K562 (cell line): ENCODE measurements around the gene EID2. TPM values are rescaled to one million over a fixed set of nuclear protein-coding genes. Genes with fewer than 3 reads are reported as not detected.

Source experiments
- ATAC-seq: fragments of 200-7000 bp; cut with Tn5 transposase; 3 replicates; pipeline ENCODE4 v1.9.1; 2020; ENCODE audit warnings: moderate library complexity
- BruUV-seq: library from RNA; stranded (reverse); fragments of 400-500 nt; replicated peaks from 2 replicates; lab custom pipeline; 2021; lab: Mats Ljungman, UMichigan
- CTCF ChIA-PET: fragments of 300-600 bp; formaldehyde crosslinking; extraction: SDS; loops from one replicate; lab custom pipeline; 2021; ENCODE audit warnings: low intra/inter-chr PET ratio; lab: Yijun Ruan, JAX
- POLR2A ChIA-PET: fragments of 300-600, 350-650 bp; sonication (Branson Sonifier 250); formaldehyde crosslinking; extraction: SDS; loops from one replicate; lab custom pipeline; 2021; ENCODE audit warnings: antibody characterized with exemption, inconsistent platforms; lab: Yijun Ruan, JAX
- DNase-seq, 4 experiments: peaks; one replicate each; pipeline versions ENCODE4 v3.0.0 to v3.0.0-alpha.2; 2011 to 2018; ENCODE audit warnings: low spot score in 3 of 4, mixed read lengths in 3 of 4; ENCODE audit errors: extremely low read depth in 1 of 4
- FAIRE-seq: peaks from 2 replicates; lab custom pipeline; 2011; peaks lifted over from hg19 to GRCh38; lab: Jason Lieb, UNC
- H2AFZ ChIP-seq: 2 replicates; pipeline ENCODE4 v1.6.0; 2011; ENCODE audit warnings: low read depth, low read length, control low read depth, inconsistent platforms
- H3K27ac ChIP-seq: fragments of 200-600 bp; 3 replicates; pipeline ENCODE4 v1.8.0; 2011; ENCODE audit warnings: low read depth, mild to moderate bottlenecking, control low read depth, inconsistent platforms, low read length, moderate library complexity, mixed read lengths; ENCODE audit errors: extremely low read depth
- H3K27me3 ChIP-seq, 2 experiments: fragments of 300-600 bp in 1 of 2; 2 replicates in 1 of 2; 3 replicates in 1 of 2; pipeline versions ENCODE4 v1.6.0 to v1.8.0; 2011; ENCODE audit warnings: inconsistent platforms in 2 of 2, low read length in 2 of 2, mild to moderate bottlenecking in 1 of 2, mixed read lengths in 1 of 2, moderate library complexity in 1 of 2; ENCODE audit not compliant: control insufficient read depth in 2 of 2, insufficient read depth in 2 of 2
- H3K36me3 ChIP-seq: fragments of 300-600 bp; 3 replicates; pipeline ENCODE4 v1.8.0; 2011; ENCODE audit warnings: mild to moderate bottlenecking, low read length, inconsistent platforms; ENCODE audit not compliant: control insufficient read depth, insufficient read depth
- H3K4me1 ChIP-seq, 2 experiments: fragments of 200-600 bp in 1 of 2; replicated peaks in 1 of 2; 2 replicates in 1 of 2; 3 replicates in 1 of 2; pipeline versions ENCODE4 v1.5.1 to v1.8.0; 2011; ENCODE audit warnings: inconsistent platforms in 2 of 2, low read length in 2 of 2, mild to moderate bottlenecking in 1 of 2, mixed read lengths in 1 of 2, moderate library complexity in 1 of 2; ENCODE audit not compliant: control insufficient read depth in 2 of 2, insufficient read depth in 2 of 2
- H3K4me2 ChIP-seq: 2 replicates; pipeline ENCODE4 v1.6.1; 2011; ENCODE audit warnings: low read length, control low read depth, inconsistent platforms, mixed read lengths; ENCODE audit not compliant: insufficient read depth
- H3K4me3 ChIP-seq: fragments of 200-600 bp; sonication (generic), shearing (Covaris generic); 2 replicates; pipeline ENCODE4 v1.5.1; 2016; ENCODE audit warnings: control low read depth, inconsistent platforms
- H3K79me2 ChIP-seq: fragments of 200-600 bp; 3 replicates; pipeline ENCODE4 v1.8.0; 2011; ENCODE audit warnings: low read length, inconsistent platforms; ENCODE audit not compliant: control insufficient read depth, insufficient read depth
- H3K9ac ChIP-seq, 2 experiments: 2 replicates each; pipeline versions ENCODE4 v1.6.0 to v1.6.1; 2011; ENCODE audit warnings: low read depth in 2 of 2, low read length in 2 of 2, control low read depth in 1 of 2, inconsistent platforms in 1 of 2, mild to moderate bottlenecking in 1 of 2, mixed read lengths in 1 of 2; ENCODE audit not compliant: insufficient read depth in 1 of 2
- H3K9me1 ChIP-seq: one replicate; pipeline ENCODE4 v1.6.0; 2011; ENCODE audit warnings: inconsistent platforms, mild to moderate bottlenecking, low read length, moderate library complexity; ENCODE audit not compliant: control insufficient read depth, insufficient read depth
- H3K9me3 ChIP-seq: replicated peaks from 2 replicates; pipeline ENCODE4 v1.5.1; 2011; ENCODE audit warnings: low read depth, low read length, inconsistent platforms; ENCODE audit not compliant: control insufficient read depth, insufficient read depth
- H4K20me1 ChIP-seq: replicated peaks from 2 replicates; pipeline ENCODE4 v1.6.1; 2011; ENCODE audit warnings: low read length, inconsistent platforms, mixed read lengths; ENCODE audit not compliant: control insufficient read depth, insufficient read depth
- CHD2 ChIP-seq: IDR thresholded peaks from 2 replicates; pipeline ENCODE4 v1.6.1; 2011; ENCODE audit warnings: low read depth, low read length
- KLF13 ChIP-seq: fragments of 450-650 bp; IDR thresholded peaks from 2 replicates; pipeline ENCODE4 v1.6.1; 2016; ENCODE audit warnings: missing genetic modification characterization, low read depth, mild to moderate bottlenecking, missing compliant biosample characterization, moderate library complexity, borderline replicate concordance
- MAFF ChIP-seq: IDR thresholded peaks from 2 replicates; pipeline ENCODE4 v1.6.1; 2012; ENCODE audit warnings: low read length, improper control_type of control experiment
- MCM7 ChIP-seq, 2 experiments: fragments of 450-650 bp; IDR thresholded peaks; 2 replicates each; pipeline ENCODE4 v1.6.1; 2016 to 2018
- ZBTB43 ChIP-seq: sonication (generic); formaldehyde crosslinking; IDR thresholded peaks from 2 replicates; pipeline ENCODE4 v1.8.0; 2023; ENCODE audit warnings: mild to moderate bottlenecking, missing genetic modification reagents
- ZNF431 ChIP-seq: sonication (generic); formaldehyde crosslinking; IDR thresholded peaks from 2 replicates; pipeline ENCODE4 v1.8.0; 2022; ENCODE audit warnings: mild to moderate bottlenecking, missing genetic modification reagents
- WGBS: fragments of 100-300 bp; shearing (Covaris generic); methylation state at CpG from one replicate; pipeline ENCODE4 v1.1.6; 2016; ENCODE audit warnings: low coverage, mixed read lengths; ENCODE audit not compliant: insufficient coverage; ENCODE audit errors: missing lambda C conversion rate; 5-methylcytosine and 5-hydroxymethylcytosine counted together
- in situ Hi-C: fragments of 300-500 bp; cut with MboI; formaldehyde crosslinking; loops from 4 replicates; pipeline ENCODE4 v1.15.0; 2018; ENCODE audit warnings: inconsistent platforms, mixed read lengths
- intact Hi-C: fragments of 100-400 bp; cut with micrococcal nuclease; formaldehyde crosslinking; loops from 2 replicates; pipeline ENCODE4 v1.14.2; 2022
- polyA plus RNA-seq, 8 experiments: library from polyadenylated mRNA; depleted of rRNA in 4 of 8; stranded (reverse) in 5 of 8; unstranded in 3 of 8; fragments of >200 nt; fragmentation: Nextera tagmentation in 2 of 8; fragmentation: Illumina TruSeq in 1 of 8; extraction: Ambion mirVana in 2 of 8; extraction: Trizol in 1 of 8; gene quantifications; 2 replicates each; pipeline versions ENCODE4 v1.2.1 to v1.2.3, GENCODE V29; 2011 to 2014; ENCODE audit warnings: inconsistent platforms in 1 of 8, missing spikeins in 1 of 8
- total RNA-seq, 7 experiments: library from RNA; depleted of rRNA in 6 of 7; stranded (reverse); fragments of >200 nt in 6 of 7; fragmentation: Illumina TruSeq in 2 of 7; extraction: Trizol in 2 of 7; gene quantifications; 2 replicates each; pipeline versions ENCODE4 v1.2.1 to v1.2.3, GENCODE V29; 2011 to 2021; ENCODE audit warnings: low replicate concordance in 1 of 7
- TF ChIP-seq, protein P1 (sequence below): fragments of 450-650 bp; IDR thresholded peaks from 2 replicates; pipeline ENCODE4 v1.6.1; 2017; ENCODE audit warnings: mild to moderate bottlenecking, moderate library complexity

The EID2 gene
- total and polyA plus RNA-seq, 9 of the 15 experiments (the other 6 are each of a cell fraction or from before 2014, with no cell fraction given), result 2.5 to 18.5 (median 11.3) TPM

- Histone ChIP-seq H3K36me3 (0 out of 3 replicates have a peak, but pooled peaks cover 2% of the 10 kb centered on the region), H3K9me3 (no peaks in the 10 kb centered on the region), H3K27ac (no peak overlapping the region), H3K9ac (no peak overlapping the region), H3K4me1 (peaks cover 6 to 8% of the 10 kb centered on the region in 2 experiments; a peak in 3 of 5 replicates), H3K79me2 (peaks cover 17% of the 10 kb centered on the region), H2AFZ (no peak overlapping the region), H3K9me1 (no peaks in the 10 kb centered on the region)
- intact Hi-C loops, result no loop called here
- FAIRE-seq, result no peak
- POLR2A ChIA-PET, result interaction anchor here (0.5 to 1.2 kb wide), 3 partner anchors 77 to 1096 kb away, joined by 3 to 4 read pairs (median 3); partner anchors contain the start of gene RPS16
- TF ChIP-seq MAFF (no peak), ZNF431 (no peak), MCM7 (IDR thresholded peaks at IDR 0.05) (no peak), KLF13 (tag) (no peak), ZBTB43 (CRISPR knock-in tag) (no peak), CHD2 (no peak)
- TF ChIP-seq, protein P1, sequence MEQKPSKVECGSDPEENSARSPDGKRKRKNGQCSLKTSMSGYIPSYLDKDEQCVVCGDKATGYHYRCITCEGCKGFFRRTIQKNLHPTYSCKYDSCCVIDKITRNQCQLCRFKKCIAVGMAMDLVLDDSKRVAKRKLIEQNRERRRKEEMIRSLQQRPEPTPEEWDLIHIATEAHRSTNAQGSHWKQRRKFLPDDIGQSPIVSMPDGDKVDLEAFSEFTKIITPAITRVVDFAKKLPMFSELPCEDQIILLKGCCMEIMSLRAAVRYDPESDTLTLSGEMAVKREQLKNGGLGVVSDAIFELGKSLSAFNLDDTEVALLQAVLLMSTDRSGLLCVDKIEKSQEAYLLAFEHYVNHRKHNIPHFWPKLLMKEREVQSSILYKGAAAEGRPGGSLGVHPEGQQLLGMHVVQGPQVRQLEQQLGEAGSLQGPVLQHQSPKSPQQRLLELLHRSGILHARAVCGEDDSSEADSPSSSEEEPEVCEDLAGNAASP, result no peak
- TF ChIP-seq, all 486 proteins: peak for 0
- ATAC-seq, result no peak
- in situ Hi-C loops, result no loop called here
- Histone ChIP-seq H3K4me3 (no peak overlapping the region), H4K20me1 (no peaks in the 10 kb centered on the region), H3K27me3 (peaks cover 11 to 16% of the 10 kb centered on the region in 2 experiments; a peak in 3 of 5 replicates), H3K4me2 (no peak overlapping the region)
- BruUV-seq, result no TSS peak
- WGBS, result 8% methylated on average over 2 of the region's 2 CpGs
- no peak for DNase-seq
- CTCF ChIA-PET, result no interaction called here
Observed at GRCh38 chr19:39542206-39542605, 2.2 kb upstream of the EID2 start.
